Transverse colon (tissue), 4 donors: ENCODE results near the gene PPP2R2C. TPM values are rescaled to one million over a fixed set of nuclear protein-coding genes. Genes with fewer than 3 reads are reported as not detected.

Experiments
- DNase-seq: peaks from one replicate; pipeline ENCODE4 v3.0.0-alpha.2; 2019
- H3K27ac ChIP-seq, 4 donors: fragments of 200-600 bp; sonication (generic); 2 replicates each; pipeline ENCODE4 v1.5.1; 2016 to 2018; ENCODE audit warnings: inconsistent platforms in 4 of 4
- H3K27me3 ChIP-seq: fragments of 200-600 bp; sonication (generic); 2 replicates; pipeline ENCODE4 v1.5.1; 2017; ENCODE audit warnings: inconsistent platforms
- H3K36me3 ChIP-seq, 4 donors: fragments of 200-600 bp; sonication (generic); 2 replicates each; pipeline ENCODE4 v1.5.1; 2017 to 2019; ENCODE audit warnings: inconsistent platforms in 4 of 4
- H3K4me1 ChIP-seq, 4 donors: fragments of 200-600 bp; sonication (generic); 2 replicates each; pipeline ENCODE4 v1.5.1; 2017 to 2020; ENCODE audit warnings: inconsistent platforms in 4 of 4
- H3K4me3 ChIP-seq, 4 donors: fragments of 200-600 bp; sonication (generic); 1 replicate in 1 of 4; 2 replicates in 3 of 4; pipeline versions ENCODE4 v1.5.1 to v1.6.1; 2017 to 2019; ENCODE audit warnings: inconsistent platforms in 4 of 4
- H3K9me3 ChIP-seq, 2 donors: fragments of 200-600 bp; sonication (generic); 2 replicates each; pipeline ENCODE4 v1.5.1; 2017 to 2019; ENCODE audit warnings: inconsistent platforms in 2 of 2
- CTCF ChIP-seq, 5 experiments: fragments of 200-600 bp in 3 of 5; fragments of 450-650 bp in 2 of 5; sonication (generic) in 3 of 5; IDR thresholded peaks; 1 replicate in 2 of 5; 2 replicates in 3 of 5; pipeline ENCODE4 v1.5.1; 2016 to 2017; ENCODE audit warnings: antibody characterized with exemption in 5 of 5, inconsistent platforms in 3 of 5, mild to moderate bottlenecking in 2 of 5, moderate library complexity in 1 of 5
- EP300 ChIP-seq: sonication (generic); formaldehyde crosslinking; IDR thresholded peaks from one replicate; pipeline ENCODE4 v1.6.1; 2017; ENCODE audit warnings: antibody characterized with exemption, low read depth
- POLR2A ChIP-seq: fragments of 450-650 bp; IDR thresholded peaks from one replicate; pipeline ENCODE4 v1.6.1; 2016; ENCODE audit warnings: antibody characterized with exemption, mild to moderate bottlenecking, moderate library complexity
- POLR2AphosphoS5 ChIP-seq, 3 donors: sonication (generic); formaldehyde crosslinking; IDR thresholded peaks; one replicate each; pipeline ENCODE4 v1.6.1; 2016; ENCODE audit warnings: antibody characterized with exemption in 3 of 3
- WGBS, 2 donors: methylation state at CpG; one replicate each; pipeline ENCODE4 v1.1.5; 2018; ENCODE audit warnings: low coverage in 1 of 2; 5-methylcytosine and 5-hydroxymethylcytosine counted together
- in situ Hi-C, 4 donors: fragments of 200-750 bp; cut with MboI; loops; one replicate each; pipeline versions ENCODE4 v1.15.0 to v1.15.1; 2017; ENCODE audit warnings: low sequenced_read_pairs in 3 of 4, low pct_ligation_motif_present in 1 of 4, low pct_unique_long_range_greater_than_20kb in 1 of 4
- intact Hi-C: fragments of 100-400 bp; cut with DNase I; formaldehyde crosslinking; loops from one replicate; pipeline ENCODE4 v1.15.1; 2023; ENCODE audit warnings: low total_unique reads
- total RNA-seq, 4 donors: library from RNA; depleted of rRNA; stranded (reverse); fragments of >200 nt; gene quantifications; one replicate each; pipeline ENCODE4 v1.1.0, GENCODE V29; 2016

PPP2R2C gene
- total RNA-seq, 4 donors from 2014 or later: 0.27 to 8.8 (median 1.7) TPM

- Histone ChIP-seq H3K4me1 (peaks cover 0 to 8% (median 1%) of the 10 kb centered on the region in 4 donors), H3K27me3 (peaks cover 4% of the 10 kb centered on the region), H3K4me3 (no peak overlapping the region), H3K9me3 (no peaks in the 10 kb centered on the region), H3K36me3 (no peaks in the 10 kb centered on the region), H3K27ac (no peak overlapping the region)
- intact Hi-C loops: no loop called here
- in situ Hi-C loops: loop anchor here (5.0 kb wide), 2 partner anchors 71 to 76 kb away; no protein-coding TSS in a partner anchor
- 57% methylated on average over 8 of the region's 8 CpGs; no CpG with 5 or more reads in 1 of the 2 donors for WGBS, 2 donors
- DNase-seq: no peak
- TF ChIP-seq EP300: no peak
- TF ChIP-seq CTCF (IDR thresholded peaks at IDR 0.05): no peak
- TF ChIP-seq POLR2AphosphoS5 (IDR thresholded peaks at IDR 0.05): no peak
- TF ChIP-seq POLR2A: no peak
Observed at GRCh38 chr4:6328526-6328925, 143.9 kb downstream of the PPP2R2C start.

- Histone ChIP-seq H3K36me3 (no peaks in the 10 kb centered on the region), H3K27me3 (peaks cover 4% of the 10 kb centered on the region), H3K4me3 (no peak overlapping the region), H3K9me3 (no peaks in the 10 kb centered on the region), H3K4me1 (peaks cover 0 to 8% (median 1%) of the 10 kb centered on the region in 4 donors), H3K27ac (no peak overlapping the region)
- TF ChIP-seq POLR2A: no peak
- TF ChIP-seq CTCF (IDR thresholded peaks at IDR 0.05): peak; percentile 94 to 97 (median 96)
- TF ChIP-seq EP300: no peak
- in situ Hi-C loops: loop anchor here (5.0 kb wide), 2 partner anchors 70 to 75 kb away; no protein-coding TSS in a partner anchor
- intact Hi-C loops: loop anchor here (1.0 kb wide), 1 partner anchor 76 kb away; no protein-coding TSS in a partner anchor
- peak; percentile 81 for DNase-seq
- 15% methylated on average over 16 of the region's 21 CpGs; no CpG with 5 or more reads in 1 of the 2 donors for WGBS, 2 donors
Observed at GRCh38 chr4:6327220-6327917, 145.0 kb downstream of the PPP2R2C start.

- peaks cover 4% of the 10 kb centered on the region for H3K27me3 ChIP-seq
- peaks cover 0 to 8% (median 1%) of the 10 kb centered on the region in 4 donors for H3K4me1 ChIP-seq
- no peak overlapping the region for H3K4me3 ChIP-seq
- no peak overlapping the region for H3K27ac ChIP-seq
- H3K36me3 ChIP-seq: no peaks in the 10 kb centered on the region
- H3K9me3 ChIP-seq: no peaks in the 10 kb centered on the region
- TF ChIP-seq POLR2A: no peak
- no peak for TF ChIP-seq CTCF (IDR thresholded peaks at IDR 0.05)
- no peak for TF ChIP-seq EP300
- no peak for TF ChIP-seq POLR2AphosphoS5 (IDR thresholded peaks at IDR 0.05)
- in situ Hi-C loops (loop anchor here (5.0 kb wide), 2 partner anchors 69 to 74 kb away; no protein-coding TSS in a partner anchor), intact Hi-C loops (loop anchor here (1.0 kb wide), 1 partner anchor 75 kb away; no protein-coding TSS in a partner anchor)
- WGBS, 2 donors: 92 to 100% methylated on average over 2 to 27 of the region's 28 CpGs
- DNase-seq: no peak
Observed at GRCh38 chr4:6326312-6327060, 145.9 kb downstream of the PPP2R2C start.

GRCh38 chr4:6325788-6326290 is 146.6 kb downstream of the PPP2R2C start:
- WGBS, 2 donors: 92 to 100% methylated on average over 2 to 11 of the region's 14 CpGs
- in situ Hi-C loops: loop anchor here (5.0 kb wide), 2 partner anchors 69 to 74 kb away; no protein-coding TSS in a partner anchor
- no peaks in the 10 kb centered on the region for H3K36me3 ChIP-seq
- no peak for DNase-seq
- TF ChIP-seq CTCF (IDR thresholded peaks at IDR 0.05) (no peak), POLR2AphosphoS5 (IDR thresholded peaks at IDR 0.05) (no peak), EP300 (no peak), POLR2A (no peak)
- H3K4me3 ChIP-seq: no peak overlapping the region
- intact Hi-C loops: no loop called here
- H3K27ac ChIP-seq: no peak overlapping the region
- peaks cover 0 to 8% (median 1%) of the 10 kb centered on the region in 4 donors for H3K4me1 ChIP-seq
- H3K9me3 ChIP-seq: no peaks in the 10 kb centered on the region
- peaks cover 4% of the 10 kb centered on the region for H3K27me3 ChIP-seq
